ENCODE results near the gene POLR3E.

- TF ChIP-seq CTCF (IDR thresholded peaks at IDR 0.05) = peak; percentile 22 to 55 (median 46)
- no peak for TF ChIP-seq POLR2A (IDR thresholded peaks at IDR 0.05)
Measured at GRCh38 chr16:22318690-22319358, 21.6 kb downstream of the POLR3E start.
